Dedifferentiated amniotic fluid mesenchymal stem cell (primary cell): ENCODE data around the gene STAU1.
"Not testable (repeated sequence)": the region's sequence is repeated elsewhere in the genome, so short reads cannot be mapped to it uniquely, and the experiment has no call there.

ENCODE experiments used
- DNase-seq: peaks from one replicate; pipeline ENCODE4 v3.0.0-alpha.2; 2016; ENCODE audit errors: extremely low spot score

STAU1 gene

DNA sequence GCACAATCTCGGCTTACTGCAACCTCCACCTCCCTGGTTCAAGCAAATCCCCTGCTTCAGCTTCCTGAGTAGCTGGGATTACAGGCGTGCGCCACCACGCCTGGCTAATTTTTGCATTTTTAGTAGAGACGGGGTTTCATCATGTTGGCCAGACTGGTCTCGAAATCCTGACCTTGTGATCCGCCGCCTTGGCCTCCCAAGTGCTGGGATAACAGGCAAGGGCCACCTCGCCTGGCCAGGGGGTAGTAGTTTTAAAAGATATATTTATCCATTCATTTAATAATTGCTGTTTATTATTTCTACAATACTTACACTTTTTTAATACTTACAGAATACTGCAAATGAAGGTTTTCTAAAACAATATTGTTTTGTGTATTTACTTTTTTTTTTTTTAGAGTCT lies 15.6 kb upstream of the STAU1 start:
- no peak for DNase-seq

DNA sequence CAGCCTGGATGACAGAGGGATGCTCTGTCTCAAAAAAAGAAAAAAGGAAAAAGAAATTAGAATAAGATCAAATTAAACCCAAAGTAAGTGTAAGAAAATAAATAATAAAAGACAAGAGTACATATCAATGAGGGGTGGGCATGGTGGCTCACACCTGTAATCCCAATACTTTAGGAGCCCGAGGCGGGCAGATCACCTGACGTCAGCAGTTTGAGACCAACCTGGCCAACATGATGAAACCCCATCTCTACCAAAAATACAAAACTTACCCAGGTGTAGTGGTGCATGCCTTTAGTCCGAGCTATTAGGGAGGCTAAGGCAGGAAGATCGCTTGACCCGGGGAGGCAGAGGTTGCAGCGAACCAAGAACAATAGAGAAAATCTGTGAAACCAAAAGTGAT lies 14.9 kb upstream of the STAU1 start:
- no peak for DNase-seq

DNA sequence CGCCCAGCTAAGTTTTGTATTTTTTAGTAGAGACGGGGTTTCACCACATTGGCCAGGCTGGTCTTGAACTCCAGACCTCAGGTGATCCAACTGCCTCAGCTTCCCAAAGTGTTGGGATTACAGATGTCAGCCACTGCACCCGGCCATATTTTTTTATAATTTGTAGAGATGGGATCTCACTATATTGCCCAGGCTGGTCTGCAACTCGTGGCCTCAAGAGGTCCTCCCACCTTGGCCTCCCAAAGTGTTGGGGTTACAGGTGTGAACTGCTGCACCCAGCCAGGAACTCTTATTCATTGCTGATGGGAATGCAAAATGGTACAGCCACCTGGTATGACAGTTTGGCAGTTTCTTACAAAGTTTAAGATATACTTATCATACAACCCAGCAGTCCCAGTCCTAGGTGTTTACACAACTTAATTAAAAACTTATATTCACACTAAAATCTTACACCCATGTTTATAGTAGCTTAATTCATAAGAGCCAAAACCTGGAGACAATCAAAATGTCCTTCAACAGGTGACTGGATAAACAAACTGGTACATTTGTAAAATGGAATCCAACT lies 11.7 kb upstream of the STAU1 start:
- DNase-seq, result no peak

DNA sequence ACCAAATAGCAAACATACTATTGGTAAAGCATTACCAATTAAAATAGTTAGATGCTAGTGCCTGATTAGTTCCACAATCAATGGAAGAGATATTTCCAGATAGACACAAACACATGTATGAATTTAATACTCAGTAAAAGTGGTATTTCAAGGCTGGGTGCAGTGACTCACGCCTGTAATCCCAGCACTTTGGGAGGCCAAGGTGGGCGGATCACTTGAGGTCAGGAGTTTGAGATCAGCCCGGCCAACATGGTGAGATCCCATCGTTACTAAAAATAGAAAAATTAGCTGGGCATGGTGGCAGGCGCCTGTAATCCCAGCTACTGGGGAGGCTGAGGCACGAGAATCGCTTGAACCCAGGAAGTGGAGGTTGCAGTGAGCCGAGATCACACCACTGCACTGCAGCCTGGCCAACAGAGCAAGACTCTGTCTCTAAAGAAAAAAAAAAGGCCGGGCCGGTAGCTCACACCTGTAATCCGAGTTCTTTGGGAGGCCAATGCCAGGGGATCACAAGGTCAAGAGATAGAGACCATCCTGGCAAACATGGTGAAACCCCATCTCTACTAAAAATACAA lies 4.9 kb upstream of the STAU1 start:
- not testable (repeated sequence) for DNase-seq

DNA sequence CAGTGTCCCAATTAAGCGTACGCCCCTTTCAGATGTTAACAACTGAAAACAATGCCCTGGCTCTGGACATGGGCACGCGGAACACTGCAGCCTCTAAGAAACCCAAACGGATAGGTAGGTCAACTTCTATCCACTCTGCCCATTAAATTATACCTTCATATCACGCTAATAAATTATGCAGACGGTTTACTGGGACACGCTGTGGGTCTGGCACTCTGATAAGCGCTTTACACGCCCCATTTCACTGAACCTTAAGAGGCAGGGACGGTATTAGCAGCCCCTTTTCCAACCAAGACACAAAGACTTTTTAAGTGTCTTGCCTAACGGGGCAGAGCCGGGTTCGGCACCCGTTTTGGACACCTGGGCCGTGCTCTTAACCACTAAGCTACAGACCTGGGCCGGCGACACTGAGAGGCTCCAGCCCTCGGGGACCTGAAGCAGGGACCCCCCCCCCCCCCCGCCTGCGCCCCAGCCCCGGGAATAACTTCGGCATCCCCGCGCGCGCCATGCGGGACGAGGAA lies 744 bp downstream of the STAU1 start:
- no peak for DNase-seq

DNA sequence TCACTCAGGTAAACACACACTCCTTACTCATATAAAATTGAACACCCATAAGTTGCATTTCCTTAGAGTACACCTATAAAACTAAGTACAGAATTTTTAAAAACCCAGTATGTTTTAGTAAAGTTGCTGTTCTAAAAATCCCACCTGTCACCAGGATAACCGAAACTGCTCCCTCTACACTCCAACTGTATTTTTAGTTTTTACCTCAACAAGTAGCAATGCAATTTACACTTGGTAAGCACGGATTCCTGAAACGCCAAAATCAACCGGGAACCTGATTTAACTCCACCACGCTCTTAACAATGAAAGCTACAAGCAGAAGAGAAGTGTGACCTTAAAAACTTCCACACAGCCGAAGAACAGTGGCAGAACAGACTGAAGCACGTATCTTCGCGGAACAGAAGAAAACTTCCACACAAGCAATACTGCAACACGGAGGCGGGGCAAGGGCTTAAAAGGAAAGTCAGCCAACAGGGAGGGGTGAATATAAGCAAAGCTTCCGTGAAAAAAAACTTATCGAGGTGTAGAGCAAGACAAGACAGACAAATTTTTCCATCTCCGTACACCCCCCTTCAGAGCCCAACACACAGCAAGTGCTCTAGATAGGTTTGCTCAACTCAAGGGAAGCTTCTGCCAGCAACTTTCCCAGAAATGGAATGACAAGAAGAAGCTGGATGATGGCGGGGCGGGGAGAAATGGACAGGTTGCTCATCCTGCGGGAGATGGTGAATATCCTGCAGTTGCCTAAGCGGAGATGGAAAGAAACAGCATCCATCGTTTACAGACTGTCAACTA lies 1.4 kb downstream of the STAU1 start:
- DNase-seq, result peak; percentile 45

DNA sequence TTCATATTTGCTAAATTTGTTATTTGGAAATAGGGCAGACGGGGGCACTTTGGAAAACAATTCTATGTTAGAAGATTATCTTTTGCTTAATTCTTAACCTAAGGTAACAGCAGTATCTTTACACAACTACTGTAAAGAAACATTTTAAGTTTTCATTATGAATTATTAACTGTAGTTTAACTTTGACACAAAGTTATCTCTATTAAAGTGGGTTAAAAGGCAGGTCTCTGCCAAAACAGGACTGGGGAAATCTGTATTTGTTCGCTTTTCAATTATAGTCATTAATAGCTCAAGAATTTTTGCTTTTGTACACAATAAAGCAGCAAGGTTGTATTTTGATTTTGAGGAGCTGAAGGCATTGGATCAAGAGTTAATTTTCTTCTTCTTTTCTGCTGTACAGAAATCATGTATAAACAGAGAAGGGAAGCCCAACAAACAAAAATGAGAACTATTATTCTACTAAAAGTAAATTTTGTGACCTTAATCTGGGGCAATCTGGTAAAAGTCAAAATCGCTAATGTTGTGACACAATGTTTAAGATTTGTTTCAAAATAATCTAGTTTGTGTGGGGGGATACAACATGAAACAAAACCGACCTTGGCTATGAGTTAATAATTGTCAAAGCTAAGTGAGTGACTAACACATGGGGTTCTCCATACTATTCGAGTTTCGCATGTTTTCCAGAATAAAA lies 2.9 kb downstream of the STAU1 start:
- DNase-seq, result no peak

DNA sequence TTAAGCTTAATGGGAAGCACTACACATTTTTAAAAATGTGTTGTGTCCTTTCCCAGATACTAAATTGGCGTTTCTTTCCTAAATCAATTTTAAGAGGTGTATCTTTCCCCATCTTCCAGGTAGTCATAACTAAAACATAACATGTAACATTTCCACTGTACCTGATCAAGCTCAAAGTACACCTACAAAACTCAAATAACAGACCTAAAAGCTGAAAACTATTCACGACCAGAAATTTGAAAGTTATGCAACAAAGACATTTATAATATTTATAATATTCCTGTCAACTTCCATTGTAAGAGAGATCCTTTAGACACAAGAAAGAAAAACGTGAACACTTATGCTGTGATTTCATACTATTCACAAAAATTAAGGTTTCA lies 3.5 kb downstream of the STAU1 start:
- no peak for DNase-seq

DNA sequence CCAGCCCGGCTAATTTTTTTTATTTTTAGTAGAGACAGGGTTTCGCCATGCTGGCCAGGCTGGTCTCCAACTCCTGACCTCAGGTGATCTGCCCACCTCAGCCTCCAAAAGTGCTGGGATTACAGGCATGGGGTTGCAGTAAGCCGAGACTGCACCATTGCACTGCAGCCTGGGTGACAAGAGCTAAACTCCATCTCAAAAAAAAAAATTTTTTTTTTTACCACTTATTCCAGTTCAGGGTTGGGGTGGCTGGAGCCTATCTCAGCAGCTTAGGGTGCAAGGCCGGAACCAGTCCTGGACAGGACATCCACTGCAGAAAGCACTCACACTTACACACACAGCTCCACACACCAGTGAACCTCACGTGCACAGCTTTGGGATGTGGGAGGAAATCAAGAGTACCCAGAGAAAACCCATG lies 4.0 kb downstream of the STAU1 start:
- not testable (repeated sequence) for DNase-seq

DNA sequence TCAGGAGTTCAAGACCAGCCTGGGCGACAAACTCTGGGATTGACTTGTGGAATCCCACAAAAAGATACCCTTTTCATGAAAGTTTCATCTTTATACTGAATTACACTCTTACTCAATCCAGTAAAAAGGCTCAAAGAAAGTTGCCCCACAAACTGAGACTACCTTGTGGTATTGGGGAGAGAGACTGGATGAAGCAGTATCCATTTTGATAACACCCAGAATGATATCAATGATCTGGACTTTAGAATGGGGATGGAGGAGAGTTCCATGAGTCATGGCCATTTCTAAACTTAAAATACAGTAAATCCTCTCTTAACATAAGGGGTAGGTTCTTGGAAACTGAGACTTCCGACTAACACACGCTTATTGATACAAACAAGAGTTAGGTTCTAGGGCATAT lies 4.7 kb downstream of the STAU1 start:
- no peak for DNase-seq

DNA sequence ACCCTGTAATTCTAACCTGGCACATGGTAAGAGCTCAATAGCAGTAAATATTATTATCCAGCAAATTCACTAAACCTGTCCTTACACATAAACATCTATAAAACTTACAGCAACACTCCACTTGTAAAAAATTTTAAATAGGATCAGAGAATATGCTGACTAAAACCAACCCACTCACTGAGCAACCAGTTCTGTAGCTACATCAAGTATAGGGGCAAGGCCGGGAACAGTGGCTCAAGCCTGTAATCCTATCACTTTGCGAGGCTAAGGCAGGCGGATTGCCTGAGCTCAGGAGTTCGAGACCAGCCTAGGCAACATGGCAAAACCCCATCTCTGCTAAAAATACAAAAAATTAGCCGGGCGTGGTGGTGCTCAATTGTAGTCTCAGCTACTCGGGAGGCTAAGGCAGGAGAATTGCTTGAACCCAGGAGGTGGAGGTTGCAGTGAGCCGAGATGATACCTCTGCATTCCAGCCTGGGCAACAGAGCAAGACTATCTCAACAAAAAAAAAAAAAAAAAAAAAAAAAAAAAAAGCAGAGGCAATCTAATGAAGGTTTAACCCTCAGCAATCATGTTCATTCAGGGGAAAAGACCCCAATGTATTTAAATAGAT lies 6.8 kb downstream of the STAU1 start:
- DNase-seq, result no peak

DNA sequence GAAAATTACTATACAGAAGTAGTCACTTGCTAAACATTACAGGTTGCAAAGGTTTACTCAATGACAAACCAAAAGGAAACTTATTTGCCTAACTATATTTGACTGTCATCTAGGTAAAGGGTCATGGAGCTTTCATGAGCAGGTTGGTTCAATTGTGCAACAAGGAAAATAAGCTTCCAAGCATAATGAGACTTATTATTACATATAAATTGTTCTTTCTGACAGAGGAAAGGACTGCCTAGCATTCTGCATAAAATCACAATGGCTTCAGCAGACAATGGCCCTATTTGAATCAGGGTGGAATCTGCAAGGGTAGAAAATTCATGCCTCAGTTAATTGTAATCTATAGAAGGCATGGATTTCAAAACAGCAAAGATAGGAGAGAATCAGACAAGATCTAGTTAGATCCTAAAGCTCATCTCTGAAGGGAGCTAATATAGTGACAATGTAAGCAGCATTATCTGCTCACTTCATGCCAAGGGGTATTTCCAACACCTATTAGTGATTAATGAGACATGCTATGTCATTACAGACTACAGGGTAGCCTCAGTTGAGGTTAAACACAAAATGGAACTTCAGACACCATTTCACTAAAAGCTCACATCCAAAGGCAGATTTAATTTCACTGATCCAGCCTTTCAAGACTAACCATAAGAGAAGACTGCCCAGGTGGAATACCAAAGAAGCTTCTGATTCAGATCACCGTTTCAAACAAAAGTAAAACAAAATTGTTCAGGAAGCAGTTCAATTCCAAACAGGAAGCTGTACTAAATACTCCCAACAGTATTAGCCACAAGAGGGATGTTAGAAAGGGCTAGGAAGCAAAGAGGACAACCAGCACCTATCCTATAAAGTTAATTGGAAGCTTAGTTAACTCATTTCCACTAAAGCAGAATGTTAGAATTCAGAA lies 8.5 kb downstream of the STAU1 start:
- DNase-seq, result no peak

DNA sequence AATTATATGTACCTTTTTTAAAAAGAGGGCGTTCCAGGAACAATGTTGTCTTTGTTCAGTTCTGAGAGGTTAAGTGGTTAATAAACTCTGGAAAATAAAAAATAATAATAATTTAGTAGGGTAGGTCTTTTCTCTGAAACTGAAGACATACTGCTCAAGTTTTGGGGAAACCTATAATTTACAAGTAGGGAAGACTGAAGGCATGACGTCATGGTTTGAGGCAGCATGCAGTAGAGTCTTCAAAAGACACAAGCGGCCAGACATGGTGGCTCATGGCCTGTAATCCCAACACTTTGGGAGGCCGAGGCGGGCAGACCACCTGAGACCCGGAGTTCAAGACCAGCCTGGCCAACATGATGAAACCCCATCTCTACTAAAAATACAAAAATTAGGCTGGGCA lies 14.0 kb downstream of the STAU1 start:
- DNase-seq, result no peak

DNA sequence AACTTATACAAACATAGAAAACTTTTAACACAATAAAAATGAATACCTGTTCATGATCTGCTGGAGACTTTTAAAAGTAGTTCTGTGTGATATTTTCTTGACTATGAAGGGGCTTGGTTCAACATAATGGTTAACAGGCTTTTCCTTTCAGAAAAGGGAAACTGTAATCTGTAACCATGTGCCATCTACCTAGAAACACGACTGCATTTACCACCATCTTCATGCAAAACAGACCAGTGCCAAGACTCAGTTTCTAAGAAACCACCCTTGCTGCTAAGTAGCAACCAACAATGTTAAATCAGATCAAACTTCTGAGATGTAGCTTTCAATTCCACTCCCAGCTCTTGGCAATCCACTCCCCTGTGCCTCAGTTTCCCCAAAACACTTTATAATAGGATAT lies 15.7 kb downstream of the STAU1 start:
- no peak for DNase-seq

DNA sequence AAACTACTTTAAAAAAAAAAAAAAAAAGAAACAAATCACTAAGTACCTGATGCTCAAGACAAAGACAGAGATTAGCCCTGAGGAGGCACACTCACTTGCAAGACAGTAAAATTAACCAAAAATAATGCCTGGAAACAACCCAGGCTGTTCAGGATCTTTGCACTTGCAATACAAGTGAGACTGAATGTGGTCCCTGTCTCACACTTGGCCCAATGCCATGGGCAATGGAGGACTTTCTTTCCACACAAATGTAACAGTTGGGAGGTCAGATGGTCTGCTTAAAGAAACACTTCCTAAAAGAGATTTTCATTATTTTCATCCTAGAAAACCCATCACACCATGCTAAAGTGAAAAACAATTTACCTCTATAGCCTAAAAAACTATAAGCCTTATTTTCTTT lies 16.2 kb downstream of the STAU1 start:
- no peak for DNase-seq

DNA sequence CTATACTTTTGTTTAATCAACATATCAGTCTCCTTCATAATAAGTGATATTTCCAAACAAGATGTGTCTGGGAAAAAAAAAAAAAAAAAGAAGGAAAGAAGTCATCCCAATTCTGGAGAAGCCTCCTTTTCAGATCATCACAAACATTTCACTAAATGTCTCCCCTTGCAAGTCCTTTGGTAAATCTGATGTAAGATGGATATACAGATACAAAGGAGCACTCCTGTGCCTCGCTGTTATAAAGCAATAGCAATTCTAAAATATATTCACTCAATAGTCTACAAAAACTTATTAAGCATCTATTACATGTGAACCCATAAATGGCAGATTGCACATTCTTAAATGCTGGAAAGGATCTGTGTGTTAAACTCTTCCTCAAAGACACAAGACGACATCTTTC lies 17.4 kb downstream of the STAU1 start:
- no peak for DNase-seq

DNA sequence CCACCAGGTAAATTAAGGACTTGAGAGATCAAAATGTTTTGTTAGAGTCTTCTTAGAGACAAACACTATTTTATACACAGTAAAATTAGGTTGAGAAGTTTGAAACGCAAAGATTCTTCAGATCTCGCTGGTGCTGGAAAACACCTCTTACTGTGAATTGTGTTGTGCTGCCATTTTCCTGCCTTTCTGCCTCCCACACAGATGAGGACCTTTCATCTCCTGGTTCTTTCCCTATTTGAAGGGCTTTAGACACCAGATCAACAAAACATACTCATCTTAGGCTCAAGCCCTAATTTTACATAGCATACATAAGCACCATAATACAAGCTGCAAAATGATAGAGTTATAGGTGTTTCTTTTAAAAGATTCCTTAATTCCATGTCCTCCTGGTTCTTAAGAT lies 18.6 kb downstream of the STAU1 start:
- DNase-seq, result no peak

DNA sequence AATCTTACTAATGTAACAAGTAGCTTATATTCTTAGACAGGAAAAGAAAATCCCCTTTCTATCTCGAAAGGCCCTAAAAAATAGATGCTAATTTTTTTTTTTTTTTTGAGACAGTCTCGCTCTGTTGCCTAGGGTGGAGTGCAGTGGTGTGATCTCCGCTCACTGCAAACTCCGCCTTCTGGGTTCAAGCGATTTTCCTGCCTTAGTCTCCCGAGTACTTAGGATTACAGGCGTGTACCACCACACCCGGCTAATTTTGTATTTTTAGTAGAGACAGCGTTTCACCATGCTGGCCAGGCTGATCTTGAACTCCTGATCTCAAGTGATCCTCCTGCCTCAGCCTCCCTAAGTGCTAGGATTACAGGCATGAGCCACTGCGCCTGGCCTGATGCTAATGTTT lies 19.3 kb downstream of the STAU1 start:
- DNase-seq, result not testable (repeated sequence)

DNA sequence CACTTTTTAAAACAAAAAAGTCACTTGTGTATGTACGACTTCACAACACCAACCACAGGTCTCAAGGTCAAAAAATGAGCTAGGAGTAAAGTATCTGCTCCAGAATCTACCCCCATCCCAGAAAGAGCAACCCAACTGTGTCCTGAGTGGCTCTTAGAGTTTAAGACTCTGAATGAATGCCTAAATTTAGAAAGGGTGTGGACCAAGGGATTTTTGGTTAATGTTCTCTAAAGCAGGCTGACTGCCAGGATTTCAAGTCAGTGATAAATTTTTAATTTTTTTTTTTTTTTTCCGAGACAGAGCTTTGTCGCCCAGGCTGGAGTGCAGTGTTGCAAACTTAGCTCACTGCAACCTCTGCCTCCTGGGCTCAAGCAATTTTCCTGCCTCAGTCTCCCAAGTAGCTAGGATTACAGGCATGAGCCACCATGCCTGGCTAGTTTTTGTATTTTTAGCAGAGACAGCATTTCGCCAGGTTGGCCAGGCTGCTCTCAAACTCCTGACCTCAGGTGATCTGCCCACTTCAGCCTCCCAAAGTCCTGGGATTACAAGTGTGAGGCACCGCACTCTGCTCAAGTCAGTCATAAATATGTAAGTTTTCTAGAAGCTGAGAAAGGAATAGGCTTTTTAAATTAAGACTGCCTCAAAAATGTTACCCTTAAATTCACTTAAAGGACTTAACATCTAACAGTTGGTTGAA lies 20.2 kb downstream of the STAU1 start:
- peak; percentile 47 for DNase-seq
